GM10266 (cell line): ENCODE measurements around the gene ADIPOQ.

Source experiments
- DNase-seq: peaks from one replicate; pipeline ENCODE4 v3.0.0; 2012; ENCODE audit errors: extremely low spot score
- TF ChIP-seq, protein P1 (sequence below): IDR thresholded peaks from 2 replicates; pipeline ENCODE4 v1.5.1; 2012; ENCODE audit warnings: mild to moderate bottlenecking, low read depth; ENCODE audit not compliant: control insufficient read depth, insufficient read depth; ENCODE audit errors: missing control alignments

Gene ADIPOQ

DNA sequence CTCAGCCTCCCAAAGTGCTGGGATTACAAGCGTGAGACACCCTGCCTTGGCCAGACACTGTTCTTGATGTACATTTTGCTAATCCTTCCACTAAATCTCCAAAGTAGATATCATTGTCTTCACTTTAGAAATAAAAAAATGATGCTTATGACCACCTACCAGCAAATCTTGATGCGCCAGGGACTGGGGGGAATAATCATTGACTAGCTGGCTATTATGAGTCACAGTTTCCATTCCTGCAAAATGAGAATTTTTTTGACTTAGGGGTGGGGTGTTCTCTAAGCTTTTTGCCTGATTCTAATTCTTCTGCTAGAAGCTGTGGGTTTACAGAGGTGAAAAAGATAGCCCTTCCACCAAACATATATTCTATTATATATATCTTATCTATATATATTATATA, 19.1 kb upstream of the ADIPOQ start:
- DNase-seq, result no peak
- TF ChIP-seq, protein P1, sequence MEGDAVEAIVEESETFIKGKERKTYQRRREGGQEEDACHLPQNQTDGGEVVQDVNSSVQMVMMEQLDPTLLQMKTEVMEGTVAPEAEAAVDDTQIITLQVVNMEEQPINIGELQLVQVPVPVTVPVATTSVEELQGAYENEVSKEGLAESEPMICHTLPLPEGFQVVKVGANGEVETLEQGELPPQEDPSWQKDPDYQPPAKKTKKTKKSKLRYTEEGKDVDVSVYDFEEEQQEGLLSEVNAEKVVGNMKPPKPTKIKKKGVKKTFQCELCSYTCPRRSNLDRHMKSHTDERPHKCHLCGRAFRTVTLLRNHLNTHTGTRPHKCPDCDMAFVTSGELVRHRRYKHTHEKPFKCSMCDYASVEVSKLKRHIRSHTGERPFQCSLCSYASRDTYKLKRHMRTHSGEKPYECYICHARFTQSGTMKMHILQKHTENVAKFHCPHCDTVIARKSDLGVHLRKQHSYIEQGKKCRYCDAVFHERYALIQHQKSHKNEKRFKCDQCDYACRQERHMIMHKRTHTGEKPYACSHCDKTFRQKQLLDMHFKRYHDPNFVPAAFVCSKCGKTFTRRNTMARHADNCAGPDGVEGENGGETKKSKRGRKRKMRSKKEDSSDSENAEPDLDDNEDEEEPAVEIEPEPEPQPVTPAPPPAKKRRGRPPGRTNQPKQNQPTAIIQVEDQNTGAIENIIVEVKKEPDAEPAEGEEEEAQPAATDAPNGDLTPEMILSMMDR, result no peak

DNA sequence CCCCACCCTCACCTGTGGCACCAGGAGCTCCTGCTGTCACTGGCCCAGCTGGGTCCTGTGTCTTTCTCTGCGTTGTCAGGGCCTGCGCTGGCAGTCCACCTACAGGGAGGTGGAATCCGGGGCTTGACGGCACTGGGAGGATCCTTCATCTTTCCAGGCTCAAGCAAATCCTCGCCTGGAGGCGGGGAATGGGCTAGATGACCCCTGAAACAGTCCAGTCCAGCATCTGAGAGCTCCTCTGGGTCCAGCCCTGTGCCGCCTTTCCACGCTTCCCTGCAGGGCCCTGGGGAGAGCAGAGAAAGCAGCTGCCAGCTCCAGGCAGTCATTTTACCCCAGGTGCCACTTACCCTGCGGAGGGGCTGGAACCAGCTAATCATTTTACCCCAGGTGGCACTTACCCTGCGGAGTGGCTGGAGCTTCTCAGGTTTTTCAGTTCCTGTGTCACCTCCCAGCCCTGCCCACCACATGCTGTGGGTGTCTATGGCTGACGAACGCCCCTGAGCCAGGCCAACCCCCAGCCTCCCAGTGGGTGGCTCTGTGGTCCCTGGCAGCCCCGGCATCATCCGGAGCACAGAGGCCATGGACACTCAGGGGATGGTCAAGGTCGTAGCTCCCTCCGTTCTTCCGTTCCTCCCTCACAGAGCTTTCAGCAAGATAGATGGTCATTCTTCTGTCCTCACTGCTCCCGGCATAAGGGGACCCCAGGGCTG, 17.9 kb upstream of the ADIPOQ start:
- no peak for DNase-seq

DNA sequence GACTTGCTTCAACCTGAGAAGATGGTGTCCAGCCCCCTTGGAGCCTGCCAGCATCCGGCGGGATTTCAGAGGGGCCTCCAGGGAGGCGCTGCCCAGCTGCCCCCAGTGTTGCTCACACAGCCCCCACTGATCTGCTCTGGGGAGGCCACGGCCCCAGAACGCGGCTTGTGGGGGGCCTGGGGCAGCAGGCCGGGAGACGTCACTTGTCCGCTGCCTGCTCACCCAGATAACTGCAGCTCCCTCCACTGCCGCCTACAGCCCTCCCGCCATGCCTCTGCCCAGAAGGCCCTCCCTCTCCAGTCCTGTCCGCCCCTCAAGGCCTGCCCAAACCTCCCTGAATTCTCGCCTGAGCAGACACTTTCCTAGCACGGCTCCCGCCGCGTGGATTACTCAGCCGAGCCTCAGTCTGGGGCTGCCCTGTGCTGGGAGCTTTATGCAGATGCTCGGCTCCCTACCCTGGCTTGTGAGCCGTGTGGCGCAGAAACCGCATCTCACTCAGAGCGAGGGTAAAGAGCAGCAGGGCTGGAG, 17.2 kb upstream of the ADIPOQ start:
- TF ChIP-seq, protein P1, result no peak
- DNase-seq, result peak; percentile 32

More for the DNA sequence above, 17.9 kb upstream of the ADIPOQ start:
- TF ChIP-seq, protein P1, result no peak

DNA sequence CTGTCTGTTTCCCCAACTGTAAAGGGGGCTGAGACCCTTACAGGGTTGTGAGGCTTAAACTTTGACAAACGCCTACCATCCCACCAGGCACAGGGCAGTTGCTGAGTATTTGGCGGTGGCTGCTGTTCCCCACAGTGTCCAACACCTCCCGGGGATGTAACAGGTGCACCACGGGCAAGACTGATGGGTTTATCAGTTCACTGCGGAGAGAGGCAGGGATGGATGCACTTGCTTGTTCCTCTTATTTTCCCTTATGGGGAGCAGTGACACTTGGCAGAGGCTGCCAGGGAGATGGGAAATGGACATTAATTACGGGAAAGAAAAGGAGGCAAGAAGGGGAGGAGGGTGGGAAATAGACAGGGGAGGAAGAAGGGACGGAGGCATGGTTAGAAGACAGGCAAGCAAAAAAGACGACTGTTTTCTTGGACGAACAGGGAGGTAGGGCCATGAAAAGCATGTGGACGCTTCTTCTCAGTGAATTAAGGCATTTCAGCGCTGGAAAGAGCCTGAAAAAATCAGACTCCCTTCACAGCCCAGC, 16.6 kb upstream of the ADIPOQ start:
- DNase-seq, result no peak
- TF ChIP-seq, protein P1, result no peak

DNA sequence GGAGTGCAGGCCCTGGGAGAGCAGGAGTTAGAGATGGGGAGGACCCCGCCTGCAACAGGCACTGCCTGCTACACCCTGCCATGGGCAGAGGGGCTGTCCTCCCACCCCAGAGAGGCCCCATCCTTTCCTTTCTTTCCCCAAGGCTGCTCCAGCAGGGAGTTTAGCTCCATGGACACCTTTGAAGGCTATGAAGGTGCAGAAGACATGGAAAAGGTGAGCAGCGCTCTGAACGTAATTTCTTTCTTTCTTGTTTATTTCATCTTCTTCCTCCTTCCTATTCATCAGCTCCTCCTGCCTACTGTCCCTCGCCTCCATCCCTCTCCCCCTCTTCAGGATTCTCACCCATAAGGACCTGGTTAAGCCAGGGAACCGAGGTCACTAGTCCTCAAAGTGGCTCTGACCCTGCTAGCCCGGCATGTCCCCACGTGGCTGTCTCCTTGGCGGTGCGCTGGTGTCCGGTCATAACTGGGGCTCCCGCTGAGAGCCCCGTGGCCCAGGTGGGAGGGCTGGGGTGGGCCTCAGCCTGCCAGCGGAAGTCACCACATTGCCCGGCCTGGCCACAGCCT, 16.0 kb upstream of the ADIPOQ start:
- DNase-seq, result no peak
- TF ChIP-seq, protein P1, result no peak

DNA sequence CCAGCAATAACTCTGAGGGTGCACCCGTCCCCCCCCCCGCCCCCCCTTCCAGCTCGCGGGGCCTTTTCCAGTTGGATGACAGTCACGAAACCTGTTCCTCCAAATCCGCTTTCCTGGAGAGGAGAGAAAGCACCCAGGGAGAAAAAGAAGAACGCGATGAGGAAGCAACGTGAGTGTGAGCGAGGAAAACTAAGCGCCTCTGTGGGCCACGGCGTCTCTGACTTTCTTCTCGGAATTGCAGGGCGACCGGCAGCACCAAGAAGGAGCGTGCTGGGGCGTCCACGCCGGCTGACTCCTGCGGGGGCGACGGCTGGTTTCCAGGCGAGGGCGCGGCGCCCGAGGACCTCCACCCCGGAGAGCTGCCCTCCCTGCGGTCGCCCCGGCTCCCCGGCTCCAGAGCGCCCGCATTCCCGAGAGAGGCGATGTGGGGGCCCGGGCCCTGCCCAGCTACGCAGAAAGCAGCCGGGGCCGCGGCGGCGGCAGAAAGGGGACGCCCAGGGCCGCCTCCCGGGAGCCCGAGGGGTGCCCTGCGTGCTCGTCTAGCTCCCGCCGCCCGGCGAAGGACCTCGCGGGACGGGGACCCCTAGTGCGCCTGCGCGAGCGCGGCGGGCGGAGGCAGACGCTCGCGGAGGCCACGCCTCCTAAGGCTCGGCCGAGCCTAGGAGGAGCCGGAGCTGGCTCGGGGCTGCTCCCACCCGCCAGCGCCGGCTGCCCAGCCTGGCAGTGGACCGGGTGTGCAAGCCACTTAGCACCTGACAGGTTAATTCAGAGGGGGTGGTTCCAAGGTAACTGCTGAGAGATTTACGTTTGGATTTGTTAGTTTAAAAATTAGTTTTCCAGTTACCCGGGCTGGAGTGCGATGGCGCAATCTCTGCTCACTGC, 15.3 kb upstream of the ADIPOQ start:
- DNase-seq, result peak; percentile 100
- TF ChIP-seq, protein P1, result no peak
